K562 (cell line): Measurements from ENCODE around the gene WNT7A. TPM values are rescaled to one million over a fixed set of nuclear protein-coding genes. Genes with fewer than 3 reads are reported as not detected.
A peak's percentile ranks its signal among the peaks of the same experiment; 100 is the strongest.

Source experiments
- CBX8 ChIP-seq: fragments of 200-600 bp; sonication (generic); IDR thresholded peaks from 2 replicates; pipeline ENCODE4 v1.6.1; 2012; ENCODE audit warnings: borderline replicate concordance, mixed run types, low read depth, mild to moderate bottlenecking, moderate library complexity, mixed read lengths, low read length, control low read depth, inconsistent platforms; ENCODE audit not compliant: poor library complexity, severe bottlenecking; ENCODE audit errors: extremely low read depth
- CGGBP1 ChIP-seq: fragments of 250-450 bp; sonication (Bioruptor Pico); IDR thresholded peaks from 2 replicates; pipeline ENCODE4 v1.9.0; 2021; ENCODE audit warnings: mild to moderate bottlenecking
- CREM ChIP-seq: IDR thresholded peaks from 2 replicates; pipeline ENCODE4 v1.6.1; 2014; ENCODE audit warnings: antibody characterized with exemption, low read depth
- DPF2 ChIP-seq: fragments of 450-650 bp; IDR thresholded peaks from 2 replicates; pipeline ENCODE4 v1.6.1; 2016
- GTF3C2 ChIP-seq: IDR thresholded peaks from 3 replicates; pipeline ENCODE4 v1.6.1; 2011; ENCODE audit warnings: borderline replicate concordance, mild to moderate bottlenecking, moderate library complexity; ENCODE audit not compliant: insufficient read length; ENCODE audit errors: extremely low read depth
- HEY1 ChIP-seq: fragments of 250-450 bp; sonication (Bioruptor Pico); IDR thresholded peaks from 2 replicates; pipeline ENCODE4 v1.5.0; 2020; ENCODE audit warnings: mild to moderate bottlenecking, moderate library complexity, borderline replicate concordance
- MECOM ChIP-seq: fragments of 250-450 bp; sonication (Bioruptor Pico); IDR thresholded peaks from 2 replicates; pipeline ENCODE4 v1.8.0; 2022; ENCODE audit warnings: inconsistent platforms
- MEF2A ChIP-seq: IDR thresholded peaks from 2 replicates; pipeline ENCODE4 v1.6.1; 2011; ENCODE audit warnings: low read depth, mild to moderate bottlenecking, low read length, moderate library complexity; ENCODE audit not compliant: control insufficient read depth
- NFXL1 ChIP-seq: fragments of 450-650 bp; formaldehyde crosslinking; IDR thresholded peaks from 2 replicates; pipeline ENCODE4 v1.4.0; 2021; ENCODE audit warnings: mild to moderate bottlenecking
- STAT5A ChIP-seq: IDR thresholded peaks from 2 replicates; pipeline ENCODE4 v1.6.1; 2012; ENCODE audit warnings: low read length, inconsistent platforms, borderline replicate concordance
- TCF7 ChIP-seq: sonication (generic); IDR thresholded peaks from 2 replicates; pipeline ENCODE4 v1.6.1; 2016; ENCODE audit warnings: antibody characterized with exemption, borderline replicate concordance
- TSC22D4 ChIP-seq: fragments of 450-650 bp; IDR thresholded peaks from 2 replicates; pipeline ENCODE4 v1.6.1; 2016; ENCODE audit warnings: missing genetic modification characterization, missing biosample characterization, control low read depth
- U2AF2 ChIP-seq: fragments of 200-400 bp; formaldehyde crosslinking; optimal IDR thresholded peaks from 2 replicates; pipeline ENCODE3; 2017; ENCODE audit warnings: low read depth, mild to moderate bottlenecking, low read length
- ZBTB26 ChIP-seq: fragments of 450-650 bp; formaldehyde crosslinking; IDR thresholded peaks from 2 replicates; pipeline ENCODE4 v1.4.0; 2022; ENCODE audit warnings: missing genetic modification characterization
- ZBTB33 ChIP-seq: sonication (generic); formaldehyde crosslinking; IDR thresholded peaks from 2 replicates; pipeline ENCODE4 v1.8.1; 2023; ENCODE audit warnings: mild to moderate bottlenecking, missing genetic modification reagents
- ZNF184 ChIP-seq: sonication (generic); formaldehyde crosslinking; IDR thresholded peaks from 2 replicates; pipeline ENCODE4 v1.5.0; 2020; ENCODE audit warnings: missing genetic modification reagents
- ZNF436 ChIP-seq: fragments of 250-450, 450-650 bp; sonication (Bioruptor Pico); formaldehyde crosslinking; IDR thresholded peaks from 2 replicates; pipeline ENCODE4 v1.7.0; 2020; ENCODE audit warnings: mild to moderate bottlenecking
- ZNF518B ChIP-seq: fragments of 250-450 bp; sonication (Bioruptor Pico); IDR thresholded peaks from 2 replicates; pipeline ENCODE4 v1.5.0; 2021; ENCODE audit warnings: mild to moderate bottlenecking, moderate library complexity
- polyA plus RNA-seq, 8 experiments: library from polyadenylated mRNA; depleted of rRNA in 4 of 8; stranded (reverse) in 5 of 8; unstranded in 3 of 8; fragments of >200 nt; fragmentation: Nextera tagmentation in 2 of 8; fragmentation: Illumina TruSeq in 1 of 8; extraction: Ambion mirVana in 2 of 8; extraction: Trizol in 1 of 8; gene quantifications; 2 replicates each; pipeline versions ENCODE4 v1.2.1 to v1.2.3, GENCODE V29; 2011 to 2014; ENCODE audit warnings: inconsistent platforms in 1 of 8, missing spikeins in 1 of 8
- total RNA-seq, 7 experiments: library from RNA; depleted of rRNA in 6 of 7; stranded (reverse); fragments of >200 nt in 6 of 7; fragmentation: Illumina TruSeq in 2 of 7; extraction: Trizol in 2 of 7; gene quantifications; 2 replicates each; pipeline versions ENCODE4 v1.2.1 to v1.2.3, GENCODE V29; 2011 to 2021; ENCODE audit warnings: low replicate concordance in 1 of 7

Gene WNT7A
- total and polyA plus RNA-seq, 9 of the 15 experiments (the other 6 are each of a cell fraction or from before 2014, with no cell fraction given) = 0.03 TPM; not detected in 8

GRCh38 chr3:13891492-13892073 lies 11.7 kb upstream of the WNT7A start (continued):
- TF ChIP-seq CBX8 (no peak), TCF7 (no peak), MEF2A (no peak), ZBTB33 (no peak), CREM (0 out of 2 replicates have a peak, but pooled peaks have one; percentile 23), NFXL1 (CRISPR knock-in tag) (no peak), ZNF518B (CRISPR knock-in tag) (no peak), U2AF2 (no peak), CGGBP1 (CRISPR knock-in tag) (no peak), DPF2 (no peak), ZBTB26 (CRISPR knock-in tag) (no peak), TSC22D4 (tag) (no peak), MECOM (CRISPR knock-in tag) (no peak), GTF3C2 (no peak), ZNF436 (no peak), ZNF184 (no peak), HEY1 (CRISPR knock-in tag) (no peak), STAT5A (no peak)
